ENCODE data around the gene TOMM7.

- TF ChIP-seq EP300 (IDR thresholded peaks at IDR 0.05) (no peak), POLR2A (IDR thresholded peaks at IDR 0.05; ENCODE audit: low read depth) (no peak)
- TF ChIP-seq, protein P1, sequence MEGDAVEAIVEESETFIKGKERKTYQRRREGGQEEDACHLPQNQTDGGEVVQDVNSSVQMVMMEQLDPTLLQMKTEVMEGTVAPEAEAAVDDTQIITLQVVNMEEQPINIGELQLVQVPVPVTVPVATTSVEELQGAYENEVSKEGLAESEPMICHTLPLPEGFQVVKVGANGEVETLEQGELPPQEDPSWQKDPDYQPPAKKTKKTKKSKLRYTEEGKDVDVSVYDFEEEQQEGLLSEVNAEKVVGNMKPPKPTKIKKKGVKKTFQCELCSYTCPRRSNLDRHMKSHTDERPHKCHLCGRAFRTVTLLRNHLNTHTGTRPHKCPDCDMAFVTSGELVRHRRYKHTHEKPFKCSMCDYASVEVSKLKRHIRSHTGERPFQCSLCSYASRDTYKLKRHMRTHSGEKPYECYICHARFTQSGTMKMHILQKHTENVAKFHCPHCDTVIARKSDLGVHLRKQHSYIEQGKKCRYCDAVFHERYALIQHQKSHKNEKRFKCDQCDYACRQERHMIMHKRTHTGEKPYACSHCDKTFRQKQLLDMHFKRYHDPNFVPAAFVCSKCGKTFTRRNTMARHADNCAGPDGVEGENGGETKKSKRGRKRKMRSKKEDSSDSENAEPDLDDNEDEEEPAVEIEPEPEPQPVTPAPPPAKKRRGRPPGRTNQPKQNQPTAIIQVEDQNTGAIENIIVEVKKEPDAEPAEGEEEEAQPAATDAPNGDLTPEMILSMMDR (IDR thresholded peaks at IDR 0.05) = no peak
Measured at GRCh38 chr7:22787951-22788350, 34.7 kb downstream of the TOMM7 start.
